Measurements from ENCODE around the gene KLF11. TPM values are rescaled to one million over a fixed set of nuclear protein-coding genes. Genes with fewer than 3 reads are reported as not detected.

KLF11 gene
- polyA plus RNA-seq, 3 donors: 21.0 to 69.8 (median 25.3) TPM

DNA sequence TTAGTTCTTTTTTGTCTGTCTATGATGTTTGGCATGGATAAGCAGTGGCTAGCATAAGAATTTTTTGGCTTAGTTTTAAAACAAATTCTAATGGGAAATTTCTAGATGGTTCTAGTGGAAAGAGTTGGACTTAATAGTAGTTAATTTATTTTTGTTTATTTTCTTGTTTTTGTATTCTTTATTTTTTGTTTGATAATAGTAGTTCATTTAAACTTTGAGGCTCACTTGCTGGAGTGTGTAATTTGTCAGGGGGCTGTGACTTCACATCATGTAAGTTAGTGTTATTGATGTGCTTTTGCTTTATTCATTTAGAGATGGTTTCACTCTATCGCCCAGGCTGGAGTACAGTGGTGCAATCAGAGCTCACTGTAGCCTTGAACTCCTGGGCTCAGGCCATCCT, 43.7 kb upstream of the KLF11 start:
- Mint-ChIP-seq H3K4me3 (no peak overlapping the region), H3K4me1 (peaks cover 15% of the 10 kb centered on the region), H3K27me3 (ENCODE audit: low read depth in 3 of 3) (peaks cover 2 to 5% (median 5%) of the 10 kb centered on the region in 3 donors), H3K36me3 (no peaks in the 10 kb centered on the region), H3K9me3 (no peaks in the 10 kb centered on the region), H3K27ac (no peak overlapping the region)
- Histone ChIP-seq H2AFZ (ENCODE audit: insufficient read depth, low read depth, low read length, poor library complexity, severe bottlenecking) (no peak overlapping the region), H3K36me3 (replicated peaks in 1 of 2; ENCODE audit: control insufficient read depth in 1 of 2, insufficient read depth in 2 of 2, low read length in 2 of 2) (no peaks in the 10 kb centered on the region), H3K4me1 (ENCODE audit: control insufficient read depth in 1 of 2, insufficient read depth in 2 of 2, low read length in 2 of 2) (peaks cover 6 to 16% of the 10 kb centered on the region in 2 donors), H3K27ac (ENCODE audit: low read depth in 1 of 2, low read length in 2 of 2) (no peak overlapping the region), H3K79me2 (ENCODE audit: insufficient read depth, low read length) (no peaks in the 10 kb centered on the region), H3K9ac (ENCODE audit: insufficient read depth, low read length, poor library complexity, severe bottlenecking) (no peak overlapping the region), H3K4me2 (replicated peaks; ENCODE audit: extremely low read depth, low read length, poor library complexity, severe bottlenecking) (no peak overlapping the region), H3K9me3 (replicated peaks in 1 of 2; ENCODE audit: control insufficient read depth in 1 of 2, insufficient read depth in 1 of 2, low read length in 2 of 2) (no peaks in the 10 kb centered on the region), H3K27me3 (ENCODE audit: control insufficient read depth in 2 of 2, insufficient read depth in 2 of 2, low read length in 2 of 2) (no peaks in the 10 kb centered on the region), H4K20me1 (ENCODE audit: insufficient read depth, low read length) (no peaks in the 10 kb centered on the region), H3K4me3 (replicated peaks in 1 of 3; ENCODE audit: low read depth in 2 of 3, low read length in 3 of 3) (no peak overlapping the region)
- intact Hi-C loops (cut with micrococcal nuclease): no loop called here
- TF ChIP-seq, protein P1, sequence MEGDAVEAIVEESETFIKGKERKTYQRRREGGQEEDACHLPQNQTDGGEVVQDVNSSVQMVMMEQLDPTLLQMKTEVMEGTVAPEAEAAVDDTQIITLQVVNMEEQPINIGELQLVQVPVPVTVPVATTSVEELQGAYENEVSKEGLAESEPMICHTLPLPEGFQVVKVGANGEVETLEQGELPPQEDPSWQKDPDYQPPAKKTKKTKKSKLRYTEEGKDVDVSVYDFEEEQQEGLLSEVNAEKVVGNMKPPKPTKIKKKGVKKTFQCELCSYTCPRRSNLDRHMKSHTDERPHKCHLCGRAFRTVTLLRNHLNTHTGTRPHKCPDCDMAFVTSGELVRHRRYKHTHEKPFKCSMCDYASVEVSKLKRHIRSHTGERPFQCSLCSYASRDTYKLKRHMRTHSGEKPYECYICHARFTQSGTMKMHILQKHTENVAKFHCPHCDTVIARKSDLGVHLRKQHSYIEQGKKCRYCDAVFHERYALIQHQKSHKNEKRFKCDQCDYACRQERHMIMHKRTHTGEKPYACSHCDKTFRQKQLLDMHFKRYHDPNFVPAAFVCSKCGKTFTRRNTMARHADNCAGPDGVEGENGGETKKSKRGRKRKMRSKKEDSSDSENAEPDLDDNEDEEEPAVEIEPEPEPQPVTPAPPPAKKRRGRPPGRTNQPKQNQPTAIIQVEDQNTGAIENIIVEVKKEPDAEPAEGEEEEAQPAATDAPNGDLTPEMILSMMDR (IDR thresholded peaks at IDR 0.05): no peak
- no CpG with 5 or more reads among the region's 1 CpG for WGBS (ENCODE audit: insufficient coverage)
- no peak for DNase-seq

DNA sequence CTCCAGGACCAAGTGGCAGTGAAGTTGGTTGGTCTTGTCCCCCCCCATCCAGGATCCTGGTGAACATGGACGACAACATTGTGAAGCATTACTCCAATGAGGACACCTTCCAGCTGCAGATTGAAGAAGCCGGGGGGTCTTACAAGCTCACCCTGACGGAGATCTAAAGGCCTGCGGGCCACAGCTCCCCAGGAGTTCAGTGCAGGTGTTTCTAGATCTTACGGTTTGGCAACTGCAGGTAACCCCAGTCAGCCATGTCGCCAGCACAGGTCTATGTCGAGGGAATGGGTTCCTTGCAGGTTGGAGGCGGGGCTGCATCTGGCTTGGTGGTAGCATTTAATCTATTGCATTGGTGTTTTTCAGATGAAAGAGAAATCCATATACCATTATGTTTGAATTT, 42.8 kb upstream of the KLF11 start:
- H3K4me1 ChIP-seq (ENCODE audit: control insufficient read depth in 1 of 2, insufficient read depth in 2 of 2, low read length in 2 of 2): peaks cover 6 to 16% of the 10 kb centered on the region in 2 donors

More for the DNA sequence above, 42.8 kb upstream of the KLF11 start:
- Mint-ChIP-seq H3K36me3 (peaks cover 0 to 2% of the 10 kb centered on the region in 2 donors), H3K4me3 (no peak overlapping the region), H3K4me1 (peaks cover 15% of the 10 kb centered on the region), H3K27ac (no peak overlapping the region), H3K27me3 (ENCODE audit: low read depth in 3 of 3) (peaks cover 7 to 10% (median 9%) of the 10 kb centered on the region in 3 donors), H3K9me3 (peaks cover 0 to 3% (median under 1%) of the 10 kb centered on the region in 7 donors)
- DNase-seq: no peak
- intact Hi-C loops (cut with micrococcal nuclease): no loop called here
- peaks cover 0 to 1% of the 10 kb centered on the region in 2 donors for H3K27me3 ChIP-seq (ENCODE audit: control insufficient read depth in 2 of 2, insufficient read depth in 2 of 2, low read length in 2 of 2)
- no peaks in the 10 kb centered on the region for H4K20me1 ChIP-seq (ENCODE audit: insufficient read depth, low read length)
- WGBS (ENCODE audit: insufficient coverage): 92% methylated on average over 5 of the region's 8 CpGs
- H2AFZ ChIP-seq (ENCODE audit: insufficient read depth, low read depth, low read length, poor library complexity, severe bottlenecking): no peak overlapping the region
- no peaks in the 10 kb centered on the region for H3K9me3 ChIP-seq (replicated peaks in 1 of 2; ENCODE audit: control insufficient read depth in 1 of 2, insufficient read depth in 1 of 2, low read length in 2 of 2)
- H3K4me3 ChIP-seq (replicated peaks in 1 of 3; ENCODE audit: low read depth in 2 of 3, low read length in 3 of 3): no peak overlapping the region
- TF ChIP-seq, protein P1 (IDR thresholded peaks at IDR 0.05): no peak
- H3K4me2 ChIP-seq (replicated peaks; ENCODE audit: extremely low read depth, low read length, poor library complexity, severe bottlenecking): no peak overlapping the region
- H3K79me2 ChIP-seq (ENCODE audit: insufficient read depth, low read length): no peaks in the 10 kb centered on the region
- no peaks in the 10 kb centered on the region for H3K36me3 ChIP-seq (replicated peaks in 1 of 2; ENCODE audit: control insufficient read depth in 1 of 2, insufficient read depth in 2 of 2, low read length in 2 of 2)
- H3K27ac ChIP-seq (ENCODE audit: low read depth in 1 of 2, low read length in 2 of 2): no peak overlapping the region
- no peak overlapping the region for H3K9ac ChIP-seq (ENCODE audit: insufficient read depth, low read length, poor library complexity, severe bottlenecking)
